CD4-positive, alpha-beta T cell treated with Interleukin-12 subunit alpha and Interleukin-12 subunit beta, for 1 hour (primary cell): Measurements from ENCODE around the gene CNTNAP2.
"Not testable (repeated sequence)": the region's sequence is repeated elsewhere in the genome, so short reads cannot be mapped to it uniquely, and the experiment has no call there.

Source experiments
- DNase-seq: peaks from one replicate; pipeline ENCODE4 v3.0.0-alpha.2; 2020

Gene CNTNAP2

GRCh38 chr7:148011753-148012152, 1895.2 kb downstream of the CNTNAP2 start:
- DNase-seq, result no peak

DNA sequence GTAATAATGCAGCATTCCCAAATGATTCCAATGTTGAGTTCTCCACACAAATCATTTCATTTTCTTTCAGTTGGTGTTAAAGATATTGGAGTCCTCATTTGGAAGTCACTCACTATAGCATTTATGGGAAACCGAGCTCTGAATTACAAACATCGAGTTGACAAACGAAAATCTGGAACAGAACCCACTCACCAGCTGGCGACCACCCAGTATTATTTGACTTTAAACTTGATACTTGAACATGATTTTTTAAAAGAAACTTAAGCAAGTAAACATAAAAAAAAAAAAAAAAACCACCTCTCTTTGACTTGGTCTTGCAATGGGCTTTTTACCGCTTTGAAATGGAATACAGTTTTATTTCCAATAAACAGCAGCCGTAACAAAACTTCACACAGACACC, 1897.4 kb downstream of the CNTNAP2 start:
- no peak for DNase-seq

- DNase-seq, result no peak
These were observed 1897.9 kb downstream of the CNTNAP2 start for GRCh38 chr7:148014541-148014940.

- no peak for DNase-seq
These were observed 1900.5 kb downstream of the CNTNAP2 start for GRCh38 chr7:148017126-148017525.

DNA sequence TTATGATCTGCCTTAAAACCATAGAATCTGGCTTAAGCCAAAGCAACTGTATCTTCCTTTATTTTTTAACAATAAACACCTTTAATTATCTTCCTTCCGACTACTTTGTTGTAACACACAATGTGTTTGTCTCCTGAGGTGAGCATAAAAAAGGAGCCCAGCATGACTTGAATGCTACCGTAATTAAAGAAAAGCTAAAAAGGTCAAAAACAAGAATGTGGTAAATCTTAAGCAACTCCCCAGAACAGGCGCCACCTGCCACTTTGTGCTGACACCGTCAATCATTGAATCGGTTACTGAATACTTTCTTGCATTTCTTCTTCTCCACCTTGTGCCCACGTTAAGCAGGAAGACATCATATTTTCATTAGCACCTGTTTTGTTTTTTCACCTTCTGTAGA, 1904.1 kb downstream of the CNTNAP2 start:
- no peak for DNase-seq

GRCh38 chr7:148021507-148022045, 1905.0 kb downstream of the CNTNAP2 start:
- DNase-seq, result no peak

- no peak for DNase-seq
These were observed 1906.2 kb downstream of the CNTNAP2 start for GRCh38 chr7:148022832-148023231.

DNA sequence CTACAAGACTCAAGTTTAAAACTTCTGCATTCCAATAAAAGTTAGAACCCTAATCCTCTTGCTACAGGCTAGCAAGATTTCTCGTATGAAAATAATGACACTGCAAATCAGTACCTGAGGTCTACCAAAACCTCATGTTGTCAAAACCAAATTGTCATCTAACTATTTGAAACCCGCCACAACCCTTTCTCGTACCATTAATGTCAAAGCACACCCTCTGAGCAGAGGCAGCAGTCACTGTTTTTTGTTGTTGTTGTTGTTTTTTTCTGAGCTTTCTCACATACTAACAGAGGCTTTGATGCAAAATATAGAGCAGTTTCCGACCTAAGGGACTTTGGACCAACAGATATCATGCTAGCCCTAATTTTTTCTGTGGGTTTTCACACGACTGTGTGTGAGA, 1910.1 kb downstream of the CNTNAP2 start:
- DNase-seq, result no peak

DNA sequence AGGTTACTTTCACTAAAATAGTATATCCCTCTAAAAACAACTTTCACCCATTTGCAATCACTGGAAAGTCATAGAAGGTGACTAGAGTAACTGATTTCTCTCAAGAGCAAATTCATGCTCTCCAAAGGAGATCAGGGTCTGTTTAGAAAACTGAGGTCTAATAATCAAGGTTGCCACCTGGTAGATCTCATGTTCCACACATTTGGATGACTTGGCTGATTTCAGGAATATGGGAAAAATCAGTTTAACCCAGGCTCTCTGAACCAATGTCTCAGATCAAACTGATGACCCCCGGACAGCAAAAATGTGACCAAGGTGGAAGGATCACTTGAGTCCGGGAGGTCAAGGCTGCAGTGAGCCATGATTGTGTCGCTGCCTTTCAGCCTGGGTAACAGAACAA, 1911.6 kb downstream of the CNTNAP2 start:
- no peak for DNase-seq

- no peak for DNase-seq
These were observed 1914.4 kb downstream of the CNTNAP2 start for GRCh38 chr7:148031019-148031418.

DNA sequence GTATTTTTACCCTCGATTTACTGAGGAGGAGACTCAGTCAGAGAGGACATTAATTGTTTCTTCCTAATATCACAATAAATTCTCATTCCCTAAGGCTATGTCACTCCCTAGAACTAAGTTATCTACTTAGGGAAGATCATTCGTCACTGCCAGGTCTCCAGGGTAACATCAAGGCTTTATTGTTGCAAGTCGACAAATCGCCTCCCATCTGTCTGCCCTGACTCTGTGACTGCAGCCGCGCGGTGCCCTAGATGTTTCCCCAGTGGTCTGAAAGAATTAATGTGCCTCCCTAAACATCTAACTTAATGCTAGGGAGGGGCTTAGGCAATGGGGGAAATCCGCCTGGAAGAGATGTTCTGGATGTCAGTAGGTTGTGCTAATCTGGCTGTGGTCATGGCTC, 1915.2 kb downstream of the CNTNAP2 start:
- DNase-seq, result no peak

GRCh38 chr7:148035950-148036349, 1919.3 kb downstream of the CNTNAP2 start:
- no peak for DNase-seq

GRCh38 chr7:148037044-148037443, 1920.4 kb downstream of the CNTNAP2 start:
- DNase-seq, result no peak

DNA sequence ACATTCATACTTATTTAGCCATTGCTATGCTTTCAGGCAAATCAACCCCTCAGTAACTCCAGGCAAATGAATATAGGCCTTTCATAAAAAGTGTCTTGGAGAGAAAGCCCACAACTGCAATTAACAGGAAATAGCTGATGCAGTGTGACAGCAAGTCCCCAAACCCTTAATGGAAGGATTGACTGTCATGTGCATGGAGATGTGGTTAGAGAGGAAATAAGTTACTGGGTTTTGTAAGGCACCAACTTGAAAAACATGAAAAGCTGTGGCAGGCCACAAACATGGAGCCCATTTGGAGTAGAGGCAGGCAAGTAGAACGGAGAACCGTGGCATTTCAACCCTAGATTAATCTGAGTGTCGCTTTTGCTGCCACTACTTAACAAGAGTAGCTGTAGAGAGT, 1924.6 kb downstream of the CNTNAP2 start:
- no peak for DNase-seq

GRCh38 chr7:148042935-148043631, 1926.5 kb downstream of the CNTNAP2 start:
- no peak for DNase-seq

DNA sequence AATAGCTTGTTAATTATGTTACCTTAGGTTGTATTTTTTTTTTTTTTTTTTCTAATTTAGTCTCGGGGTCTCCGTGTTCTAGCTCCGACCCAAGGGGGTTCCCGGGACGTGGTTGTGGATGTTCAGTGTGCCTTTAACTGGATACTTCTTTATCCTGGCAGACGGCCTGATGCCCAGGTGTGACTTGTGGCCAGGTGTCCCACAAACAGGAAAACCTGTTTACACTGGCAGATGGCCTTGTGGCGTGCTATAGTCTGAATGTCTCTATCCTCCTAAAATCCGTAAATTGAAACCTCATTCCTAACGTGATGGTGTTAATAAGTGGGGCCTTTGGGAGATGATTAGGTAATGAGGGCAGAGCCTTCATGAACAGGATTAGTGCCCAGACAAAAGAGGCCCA, 1927.6 kb downstream of the CNTNAP2 start:
- DNase-seq, result no peak

DNA sequence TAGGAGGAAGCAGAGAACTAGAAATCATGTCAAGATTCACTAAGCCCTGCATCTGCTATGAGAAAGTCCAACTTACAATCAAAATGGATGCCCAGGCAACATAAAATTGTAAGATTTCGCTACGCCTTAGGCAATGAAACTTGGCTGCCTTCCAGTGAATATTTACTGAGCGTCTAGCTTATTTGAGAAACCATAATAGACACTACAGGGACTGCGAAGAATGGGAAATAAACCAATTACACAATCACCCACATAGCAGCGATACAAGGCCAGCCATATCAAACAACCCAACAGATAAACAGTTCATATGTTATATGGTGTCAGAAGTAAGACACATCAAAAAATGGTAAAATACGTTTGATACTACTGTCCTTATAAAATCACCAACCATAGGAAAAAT, 1928.9 kb downstream of the CNTNAP2 start:
- no peak for DNase-seq

DNA sequence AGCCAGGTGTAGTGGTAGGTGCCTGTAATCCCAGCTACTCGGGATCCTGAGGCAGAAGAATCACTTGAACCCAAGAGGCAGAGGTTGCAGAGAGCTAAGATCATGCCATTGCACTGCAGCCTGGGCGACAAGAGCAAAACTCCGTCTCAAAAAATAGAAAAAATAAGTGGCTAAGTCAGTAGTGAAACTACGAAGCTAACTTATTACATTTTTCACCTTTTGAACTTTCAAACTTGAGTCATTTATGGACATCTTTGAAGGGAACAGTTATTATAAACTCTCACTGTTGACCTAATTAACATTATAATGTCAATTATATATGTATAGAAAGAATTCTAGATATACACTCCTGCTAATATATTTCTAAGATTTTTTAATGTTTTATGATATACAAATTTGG, 1932.5 kb downstream of the CNTNAP2 start:
- no peak for DNase-seq

DNA sequence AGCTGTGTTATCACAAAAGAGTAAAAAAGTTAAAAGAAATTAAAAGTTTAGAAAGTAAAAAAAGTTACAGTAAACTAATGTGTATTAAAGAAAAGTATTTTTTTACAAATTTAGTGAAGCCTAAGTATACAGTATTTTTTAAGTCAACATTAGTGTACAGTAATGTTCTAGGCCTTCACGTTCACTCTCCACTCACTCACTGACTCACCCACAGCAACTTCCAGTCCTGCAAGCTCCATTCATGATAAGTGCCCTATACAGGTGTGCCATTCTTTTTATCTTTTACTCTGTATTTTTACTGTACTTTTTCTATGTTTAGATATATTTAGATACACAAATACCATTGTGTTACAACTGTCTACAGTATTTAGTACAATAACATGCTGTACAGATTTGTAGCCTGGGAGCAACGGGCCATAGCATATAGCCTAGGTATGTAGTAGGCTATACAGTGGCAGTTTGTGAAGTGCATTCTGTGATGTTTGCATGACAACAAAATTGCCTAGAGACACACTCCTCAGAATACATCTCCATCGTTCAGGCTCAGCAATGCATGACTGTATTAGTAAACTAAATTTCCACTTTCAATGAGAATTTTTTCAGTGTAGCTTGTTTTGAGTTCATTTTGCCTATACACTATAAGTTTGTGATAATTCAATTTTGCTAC, 1934.0 kb downstream of the CNTNAP2 start:
- no peak for DNase-seq

DNA sequence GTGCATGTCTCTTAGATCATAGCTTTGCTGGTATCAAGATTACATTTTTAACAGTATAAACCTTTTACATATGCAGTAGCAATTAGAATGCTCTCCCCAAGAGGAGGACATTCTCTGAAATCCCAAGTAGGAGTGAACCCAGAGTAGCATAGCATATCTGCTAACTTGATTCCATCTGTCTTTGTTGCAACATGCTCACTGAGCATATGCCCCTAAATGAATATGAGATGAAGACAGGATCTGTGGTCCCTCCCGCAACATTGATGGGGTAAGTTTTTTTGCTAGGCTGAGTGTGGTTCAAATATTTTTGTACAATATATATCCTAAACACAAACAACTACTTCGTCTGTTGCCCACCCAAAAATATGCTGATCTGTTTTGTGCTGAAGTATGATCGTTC, 1939.8 kb downstream of the CNTNAP2 start:
- no peak for DNase-seq

- DNase-seq, result no peak
These were observed 1941.5 kb downstream of the CNTNAP2 start for GRCh38 chr7:148058092-148058491.

DNA sequence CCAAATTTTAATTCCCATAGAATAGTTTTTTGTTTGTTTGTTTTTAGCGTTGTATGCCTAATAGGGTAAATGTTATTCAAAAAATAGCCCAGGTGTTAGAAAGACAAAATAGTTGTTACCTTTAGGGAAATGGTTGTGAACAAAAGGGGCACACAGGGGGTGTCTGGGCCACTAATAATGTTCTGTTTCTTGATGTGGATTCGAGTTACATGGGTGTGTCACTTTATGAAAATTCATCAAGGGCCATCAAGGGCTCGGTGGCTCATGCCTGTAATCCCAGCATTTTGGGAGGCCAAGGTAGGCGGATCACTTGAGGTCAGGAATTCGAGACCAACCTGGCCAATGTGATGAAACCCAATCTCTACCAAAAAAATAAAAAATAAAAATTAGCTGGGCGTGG, 1942.2 kb downstream of the CNTNAP2 start:
- DNase-seq, result no peak

DNA sequence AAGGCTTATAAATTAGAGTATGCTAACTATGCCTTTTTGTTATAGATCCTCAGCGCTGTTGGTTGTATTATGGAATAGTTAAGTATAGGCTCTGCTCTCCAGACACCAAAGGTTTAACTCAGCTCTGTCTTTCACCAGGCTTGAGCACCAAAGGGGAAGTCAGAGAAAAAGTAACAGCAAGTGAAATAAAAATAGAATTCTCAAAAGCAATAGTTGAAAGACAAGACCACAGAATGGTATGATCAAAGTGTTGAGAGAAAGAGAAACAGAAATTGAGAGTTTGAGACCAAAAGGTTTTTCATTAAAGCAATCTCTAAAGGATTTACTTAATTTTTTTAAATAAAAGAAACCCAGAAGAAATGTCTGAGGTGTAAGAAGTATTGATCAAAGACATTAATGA, 1944.1 kb downstream of the CNTNAP2 start:
- no peak for DNase-seq

DNA sequence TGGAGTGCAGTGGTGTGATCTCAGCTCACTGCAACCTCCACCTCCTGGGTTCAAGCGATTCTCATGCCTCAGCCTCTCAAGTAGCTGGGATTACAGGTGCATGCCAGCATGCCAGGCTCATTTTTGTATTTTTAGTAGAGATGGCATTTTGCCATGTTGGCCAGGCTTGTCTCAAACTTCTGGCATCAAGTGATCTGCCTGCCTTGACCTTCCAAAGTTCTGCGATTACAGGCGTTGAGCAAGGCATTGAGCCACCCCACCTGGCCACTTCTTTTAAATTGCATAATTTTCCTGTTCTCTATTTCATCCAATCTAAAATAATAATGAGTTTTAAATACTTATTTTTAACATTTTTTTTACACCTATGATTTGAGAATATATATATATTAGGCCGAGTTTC, 1961.5 kb downstream of the CNTNAP2 start:
- DNase-seq, result not testable (repeated sequence)
